Medulla oblongata (tissue), 1 donor: ENCODE results near the gene GPR35.

Experiments used
- DNase-seq: peaks from one replicate; pipeline ENCODE4 v3.0.0-alpha.2; 2015; ENCODE audit errors: extremely low spot score

Gene GPR35

GRCh38 chr2:240638512-240639160, 13.4 kb downstream of the GPR35 start:
- peak; percentile 13 for DNase-seq

GRCh38 chr2:240639566-240639965, 14.3 kb downstream of the GPR35 start:
- no peak for DNase-seq

- DNase-seq = no peak
Measured at GRCh38 chr2:240640939-240641338, 15.7 kb downstream of the GPR35 start.

- DNase-seq = no peak
Measured at GRCh38 chr2:240642061-240642805, 17.0 kb downstream of the GPR35 start.

GRCh38 chr2:240642806-240643092, 17.5 kb downstream of the GPR35 start:
- DNase-seq = no peak

GRCh38 chr2:240643093-240643810, 18.0 kb downstream of the GPR35 start:
- no peak for DNase-seq

GRCh38 chr2:240643811-240644150, 18.5 kb downstream of the GPR35 start:
- DNase-seq = no peak

- no peak for DNase-seq
Measured at GRCh38 chr2:240644171-240644651, 18.9 kb downstream of the GPR35 start.

- no peak for DNase-seq
Measured at GRCh38 chr2:240644859-240645301, 19.6 kb downstream of the GPR35 start.

- no peak for DNase-seq
Measured at GRCh38 chr2:240645346-240645745, 20.1 kb downstream of the GPR35 start.

- DNase-seq = no peak
Measured at GRCh38 chr2:240645801-240646175, 20.5 kb downstream of the GPR35 start.

GRCh38 chr2:240646176-240646899, 21.1 kb downstream of the GPR35 start:
- DNase-seq = no peak

GRCh38 chr2:240646900-240647502, 21.7 kb downstream of the GPR35 start:
- DNase-seq = no peak

GRCh38 chr2:240647503-240648154, 22.3 kb downstream of the GPR35 start:
- DNase-seq = no peak

GRCh38 chr2:240648155-240648649, 22.9 kb downstream of the GPR35 start:
- DNase-seq = no peak

GRCh38 chr2:240648650-240649275, 23.5 kb downstream of the GPR35 start:
- no peak for DNase-seq

GRCh38 chr2:240649331-240649730, 24.1 kb downstream of the GPR35 start:
- no peak for DNase-seq

GRCh38 chr2:240650254-240650965, 25.1 kb downstream of the GPR35 start:
- DNase-seq = no peak

GRCh38 chr2:240651185-240651584, 25.9 kb downstream of the GPR35 start:
- no peak for DNase-seq
